OCI-LY1 (cell line): ENCODE measurements around the gene SPATA17.

Experiments used
- H2AFZ ChIP-seq: fragments of 200-600 bp; sonication (generic), shearing (Covaris generic); 2 replicates; pipeline ENCODE4 v1.6.0; 2014; ENCODE audit warnings: antibody characterized with exemption, mild to moderate bottlenecking, low read length
- H3F3A ChIP-seq: fragments of 200-600 bp; sonication (generic), shearing (Covaris generic); 2 replicates; pipeline ENCODE4 v1.6.0; 2014; ENCODE audit warnings: mild to moderate bottlenecking, antibody characterized with exemption, low read length, moderate library complexity; ENCODE audit not compliant: insufficient read depth
- H3K27ac ChIP-seq: fragments of 200-600 bp; sonication (generic); 2 replicates; pipeline ENCODE4 v1.5.1; 2014; ENCODE audit warnings: low read length, mixed run types, mild to moderate bottlenecking, low read depth; ENCODE audit not compliant: poor library complexity, severe bottlenecking
- H3K27me3 ChIP-seq: fragments of 200-600 bp; sonication (generic); 2 replicates; pipeline ENCODE4 v1.6.0; 2014; ENCODE audit warnings: antibody characterized with exemption, mild to moderate bottlenecking, low read length, moderate library complexity; ENCODE audit not compliant: insufficient read depth
- H3K36me3 ChIP-seq: fragments of 200-600 bp; sonication (generic); 2 replicates; pipeline ENCODE4 v1.6.1; 2014; ENCODE audit warnings: mild to moderate bottlenecking, antibody characterized with exemption, low read length, moderate library complexity, mixed read lengths; ENCODE audit not compliant: insufficient read depth
- H3K4me1 ChIP-seq: fragments of 200-600 bp; sonication (generic); 2 replicates; pipeline ENCODE4 v1.5.1; 2014; ENCODE audit warnings: mild to moderate bottlenecking, low read length, moderate library complexity; ENCODE audit not compliant: insufficient read depth, severe bottlenecking
- H3K4me2 ChIP-seq: fragments of 200-600 bp; sonication (generic), shearing (Covaris generic); 2 replicates; pipeline ENCODE4 v1.6.1; 2014; ENCODE audit warnings: low read length
- H3K4me3 ChIP-seq: fragments of 200-600 bp; sonication (generic); 2 replicates; pipeline ENCODE4 v1.5.1; 2014; ENCODE audit warnings: low read length, low read depth, mild to moderate bottlenecking, mixed read lengths; ENCODE audit not compliant: poor library complexity, severe bottlenecking
- H3K79me2 ChIP-seq: fragments of 200-600 bp; shearing (Covaris generic); 2 replicates; pipeline ENCODE4 v1.6.1; 2016; ENCODE audit warnings: mixed run types, low read length, mixed read lengths; ENCODE audit not compliant: insufficient read depth
- H3K9ac ChIP-seq: fragments of 200-600 bp; sonication (generic), shearing (Covaris generic); 2 replicates; pipeline ENCODE4 v1.6.1; 2014; ENCODE audit warnings: mild to moderate bottlenecking, low read length, mixed read lengths
- H3K9me2 ChIP-seq: fragments of 200-600 bp; sonication (generic), shearing (Covaris generic); 2 replicates; pipeline ENCODE4 v1.6.1; 2014; ENCODE audit warnings: low read depth, mild to moderate bottlenecking, low read length, mixed read lengths
- H3K9me3 ChIP-seq: fragments of 200-600 bp; shearing (Covaris generic); 2 replicates; pipeline ENCODE4 v1.6.1; 2014; ENCODE audit warnings: low read length, mixed read lengths
- H4K20me1 ChIP-seq: fragments of 200-600 bp; sonication (generic), shearing (Covaris generic); 2 replicates; pipeline ENCODE4 v1.6.0; 2016; ENCODE audit warnings: mild to moderate bottlenecking, low read length; ENCODE audit not compliant: insufficient read depth
- EZH2 ChIP-seq: fragments of 200-600 bp; sonication (generic), shearing (Covaris generic); IDR thresholded peaks from 2 replicates; pipeline ENCODE4 v1.8.0; 2017; ENCODE audit warnings: borderline replicate concordance, mixed run types, mild to moderate bottlenecking, antibody characterized with exemption, low read length, moderate library complexity, mixed read lengths
- TF ChIP-seq, protein P1 (sequence below): fragments of 200-600 bp; sonication (generic), shearing (Covaris generic); IDR thresholded peaks from 2 replicates; pipeline ENCODE4 v1.5.1; 2017; ENCODE audit warnings: mild to moderate bottlenecking, antibody characterized with exemption, low read length, moderate library complexity, mixed read lengths

SPATA17 gene

DNA sequence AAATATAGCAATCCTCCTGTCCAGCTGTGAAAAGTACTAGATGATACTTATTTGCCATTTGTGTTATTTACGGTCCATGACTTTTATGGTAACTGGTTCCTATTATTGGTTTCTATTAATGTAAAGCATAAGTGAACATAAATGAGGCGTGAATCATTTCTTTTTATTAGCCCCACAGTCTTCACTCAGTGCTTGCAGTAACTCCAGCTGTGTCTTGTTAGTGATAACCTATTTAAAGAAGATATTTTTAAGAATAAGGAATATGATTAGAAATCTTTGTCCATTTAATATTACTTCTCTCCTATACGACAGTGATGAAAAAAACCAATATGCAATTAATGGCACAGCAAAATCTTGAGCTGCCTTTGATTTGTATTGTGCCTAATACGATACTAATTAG lies 149.9 kb downstream of the SPATA17 start:
- no peaks in the 10 kb centered on the region for H3K27me3 ChIP-seq
- no peaks in the 10 kb centered on the region for H3K36me3 ChIP-seq
- no peak overlapping the region for H3K9ac ChIP-seq
- H3K9me3 ChIP-seq: no peaks in the 10 kb centered on the region
- no peaks in the 10 kb centered on the region for H3K79me2 ChIP-seq
- H3F3A ChIP-seq: no peaks in the 10 kb centered on the region
- H3K4me3 ChIP-seq: no peak overlapping the region
- no peaks in the 10 kb centered on the region for H4K20me1 ChIP-seq
- TF ChIP-seq EZH2: no peak
- TF ChIP-seq, protein P1, sequence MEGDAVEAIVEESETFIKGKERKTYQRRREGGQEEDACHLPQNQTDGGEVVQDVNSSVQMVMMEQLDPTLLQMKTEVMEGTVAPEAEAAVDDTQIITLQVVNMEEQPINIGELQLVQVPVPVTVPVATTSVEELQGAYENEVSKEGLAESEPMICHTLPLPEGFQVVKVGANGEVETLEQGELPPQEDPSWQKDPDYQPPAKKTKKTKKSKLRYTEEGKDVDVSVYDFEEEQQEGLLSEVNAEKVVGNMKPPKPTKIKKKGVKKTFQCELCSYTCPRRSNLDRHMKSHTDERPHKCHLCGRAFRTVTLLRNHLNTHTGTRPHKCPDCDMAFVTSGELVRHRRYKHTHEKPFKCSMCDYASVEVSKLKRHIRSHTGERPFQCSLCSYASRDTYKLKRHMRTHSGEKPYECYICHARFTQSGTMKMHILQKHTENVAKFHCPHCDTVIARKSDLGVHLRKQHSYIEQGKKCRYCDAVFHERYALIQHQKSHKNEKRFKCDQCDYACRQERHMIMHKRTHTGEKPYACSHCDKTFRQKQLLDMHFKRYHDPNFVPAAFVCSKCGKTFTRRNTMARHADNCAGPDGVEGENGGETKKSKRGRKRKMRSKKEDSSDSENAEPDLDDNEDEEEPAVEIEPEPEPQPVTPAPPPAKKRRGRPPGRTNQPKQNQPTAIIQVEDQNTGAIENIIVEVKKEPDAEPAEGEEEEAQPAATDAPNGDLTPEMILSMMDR: no peak
- H2AFZ ChIP-seq: no peak overlapping the region
- H3K4me1 ChIP-seq: no peaks in the 10 kb centered on the region
- H3K9me2 ChIP-seq: no peaks in the 10 kb centered on the region
- H3K4me2 ChIP-seq: no peak overlapping the region
- H3K27ac ChIP-seq: no peak overlapping the region

DNA sequence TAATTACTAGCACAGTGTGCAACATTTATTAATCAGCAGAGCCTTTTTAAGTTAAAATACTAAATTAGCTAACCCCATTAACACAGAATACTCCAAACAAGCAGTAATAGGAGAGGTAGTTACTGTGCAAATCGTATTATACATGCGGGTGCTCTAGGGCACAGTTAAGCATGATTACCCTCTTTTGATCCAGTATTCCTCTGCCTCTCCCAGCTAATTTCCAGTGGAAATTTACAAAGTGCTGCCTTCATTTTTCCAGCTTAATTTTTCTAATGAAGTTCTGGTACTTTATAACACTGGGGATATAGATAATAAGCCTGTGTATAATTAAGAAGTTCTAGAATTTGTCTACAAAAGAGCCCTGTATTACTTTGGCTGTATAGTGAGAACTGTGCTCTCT lies 159.9 kb downstream of the SPATA17 start:
- Histone ChIP-seq H3K27ac (no peak overlapping the region), H3K27me3 (no peaks in the 10 kb centered on the region), H3K9me2 (no peaks in the 10 kb centered on the region), H3K36me3 (no peaks in the 10 kb centered on the region), H3K4me3 (no peak overlapping the region), H3F3A (no peaks in the 10 kb centered on the region), H3K4me1 (no peaks in the 10 kb centered on the region), H3K9me3 (no peaks in the 10 kb centered on the region), H4K20me1 (no peaks in the 10 kb centered on the region), H3K9ac (no peak overlapping the region), H3K79me2 (no peaks in the 10 kb centered on the region), H3K4me2 (no peak overlapping the region), H2AFZ (no peak overlapping the region)
- TF ChIP-seq EZH2: no peak
- TF ChIP-seq, protein P1: no peak

DNA sequence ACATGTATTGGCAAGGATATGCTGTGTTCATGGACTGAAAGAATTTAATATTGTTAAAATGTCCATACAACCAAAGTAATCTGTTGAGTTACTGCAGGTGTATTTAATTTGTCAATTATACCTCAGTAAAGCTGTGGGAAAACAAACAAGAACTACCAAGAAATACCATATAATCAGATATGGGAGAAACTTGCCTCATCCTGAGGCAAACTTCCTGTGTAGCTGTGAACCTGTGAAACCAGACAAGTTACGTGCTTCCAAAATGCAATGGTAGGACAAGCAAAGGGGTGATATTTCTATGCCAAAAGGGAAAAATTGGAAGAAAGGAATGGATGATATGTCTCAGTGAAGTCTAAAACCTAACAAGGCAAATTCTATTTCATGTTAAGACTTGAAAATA lies 174.6 kb downstream of the SPATA17 start:
- TF ChIP-seq EZH2: no peak
- TF ChIP-seq, protein P1: no peak
- Histone ChIP-seq H3K4me2 (no peak overlapping the region), H3K9me2 (no peaks in the 10 kb centered on the region), H3K4me3 (no peak overlapping the region), H3K36me3 (no peaks in the 10 kb centered on the region), H4K20me1 (no peaks in the 10 kb centered on the region), H3F3A (no peaks in the 10 kb centered on the region), H3K9ac (no peak overlapping the region), H3K27ac (no peak overlapping the region), H2AFZ (no peak overlapping the region), H3K27me3 (no peaks in the 10 kb centered on the region), H3K79me2 (no peaks in the 10 kb centered on the region), H3K4me1 (no peaks in the 10 kb centered on the region), H3K9me3 (no peaks in the 10 kb centered on the region)
